Measurements from ENCODE around the gene CDK6. TPM values are rescaled to one million over a fixed set of nuclear protein-coding genes. Genes with fewer than 3 reads are reported as not detected.

CDK6 gene
- total and polyA plus RNA-seq, 4 donors, result 3.3 to 35.0 (median 12.0) TPM

- H3K27ac ChIP-seq (ENCODE audit: low read depth in 1 of 2, low read length in 2 of 2), result no peak overlapping the region
- no peak overlapping the region for H3K9ac ChIP-seq (ENCODE audit: low read depth in 1 of 2, low read length in 2 of 2)
- H3K27me3 ChIP-seq (ENCODE audit: control insufficient read depth in 4 of 4, insufficient read depth in 4 of 4, low read length in 3 of 4), result no peaks in the 10 kb centered on the region
- H3K4me1 ChIP-seq (ENCODE audit: control insufficient read depth in 4 of 4, insufficient read depth in 4 of 4, low read length in 3 of 4), result peaks cover 0 to 8% (median 0%) of the 10 kb centered on the region in 4 donors
- no peaks in the 10 kb centered on the region for H3K36me3 ChIP-seq (ENCODE audit: control insufficient read depth in 4 of 4, insufficient read depth in 3 of 4, low read depth in 1 of 4, low read length in 3 of 4)
- H3K4me3 ChIP-seq (ENCODE audit: low read depth in 1 of 3, low read length in 3 of 3), result no peak overlapping the region
- WGBS, result 94% methylated on average over 4 of the region's 4 CpGs
- DNase-seq (ENCODE audit: low spot score), result no peak
- no peak for TF ChIP-seq RAD21 (IDR thresholded peaks at IDR 0.05)
- TF ChIP-seq FOXA1 (IDR thresholded peaks at IDR 0.05), result no peak
- TF ChIP-seq ZBTB33 (IDR thresholded peaks at IDR 0.05), result no peak
- no peak for TF ChIP-seq FOXA2 (IDR thresholded peaks at IDR 0.05)
- no peak for TF ChIP-seq JUND (IDR thresholded peaks at IDR 0.05)
- TF ChIP-seq GABPA (IDR thresholded peaks at IDR 0.05 in 1 of 2, conservative IDR thresholded peaks at IDR 0.05 in 1 of 2), result no peak
- TF ChIP-seq YY1 (IDR thresholded peaks at IDR 0.05), result no peak
- TF ChIP-seq MAX (IDR thresholded peaks at IDR 0.05), result no peak
- TF ChIP-seq NR2F2 (IDR thresholded peaks at IDR 0.05), result no peak
- no peak for TF ChIP-seq RXRA (IDR thresholded peaks at IDR 0.05)
- TF ChIP-seq HNF4G (IDR thresholded peaks at IDR 0.05), result no peak
- no peak for TF ChIP-seq TAF1 (conservative IDR thresholded peaks at IDR 0.05)
- no peak for TF ChIP-seq REST (IDR thresholded peaks at IDR 0.05)
- TF ChIP-seq CTCF (IDR thresholded peaks at IDR 0.05; ENCODE audit: low read depth, low read length, missing input control), result no peak
- no peak for TF ChIP-seq HNF4A (conservative IDR thresholded peaks at IDR 0.05)
- no peak for TF ChIP-seq EGR1 (IDR thresholded peaks at IDR 0.05; ENCODE audit: low read depth in 2 of 2)
- no peaks in the 10 kb centered on the region for H3K9me3 ChIP-seq (ENCODE audit: control insufficient read depth in 4 of 4, low read length in 3 of 4)
Observed at GRCh38 chr7:92648067-92648466, 188.3 kb downstream of the CDK6 start.

GRCh38 chr7:92647652-92648051, 188.7 kb downstream of the CDK6 start:
- TF ChIP-seq RXRA (IDR thresholded peaks at IDR 0.05) (no peak), JUND (IDR thresholded peaks at IDR 0.05) (no peak), ATF3 (IDR thresholded peaks at IDR 0.05) (no peak), HNF4G (IDR thresholded peaks at IDR 0.05) (no peak), HNF4A (conservative IDR thresholded peaks at IDR 0.05) (no peak), REST (IDR thresholded peaks at IDR 0.05) (no peak), FOXA2 (IDR thresholded peaks at IDR 0.05) (no peak)
- H3K27ac ChIP-seq (ENCODE audit: low read depth in 1 of 2, low read length in 2 of 2), result no peak overlapping the region

More at GRCh38 chr7:92647652-92648051, 188.7 kb downstream of the CDK6 start:
- H3K27me3 ChIP-seq (ENCODE audit: control insufficient read depth in 4 of 4, insufficient read depth in 4 of 4, low read length in 3 of 4), result no peaks in the 10 kb centered on the region
- no peak for DNase-seq (ENCODE audit: low spot score)
- H3K4me1 ChIP-seq (ENCODE audit: control insufficient read depth in 4 of 4, insufficient read depth in 4 of 4, low read length in 3 of 4), result peaks cover 0 to 8% (median 0%) of the 10 kb centered on the region in 4 donors
- H3K9ac ChIP-seq (ENCODE audit: low read depth in 1 of 2, low read length in 2 of 2), result no peak overlapping the region
- H3K9me3 ChIP-seq (ENCODE audit: control insufficient read depth in 4 of 4, low read length in 3 of 4), result no peaks in the 10 kb centered on the region
- H3K4me3 ChIP-seq (ENCODE audit: low read depth in 1 of 3, low read length in 3 of 3), result no peak overlapping the region
- WGBS, result 85% methylated on average over 2 of the region's 2 CpGs
- no peaks in the 10 kb centered on the region for H3K36me3 ChIP-seq (ENCODE audit: control insufficient read depth in 4 of 4, insufficient read depth in 3 of 4, low read depth in 1 of 4, low read length in 3 of 4)

Measured in liver (tissue), 9 donors.